PC-9 (cell line): ENCODE measurements around the gene SLC9C1.

Experiments
- CTCF ChIP-seq: fragments of 200-600 bp; sonication (generic); conservative IDR thresholded peaks from 2 replicates; pipeline ENCODE4 v1.6.1; 2017; ENCODE audit warnings: mixed run types, antibody characterized with exemption, mild to moderate bottlenecking, moderate library complexity
- EZH2 ChIP-seq: fragments of 200-600 bp; sonication (generic); IDR thresholded peaks from 2 replicates; pipeline ENCODE4 v1.8.0; 2017; ENCODE audit warnings: antibody characterized with exemption, low read depth

GRCh38 chr3:112319516-112320276 lies 25.7 kb upstream of the SLC9C1 start:
- no peak for TF ChIP-seq EZH2
- TF ChIP-seq CTCF, result no peak
